Measurements from ENCODE around the gene KIF26B.

Gene KIF26B

GRCh38 chr1:245432228-245432875 is 277.6 kb downstream of the KIF26B start:
- Histone ChIP-seq H3K4me1 (ENCODE audit: control insufficient read depth, insufficient read depth, low read length) (no peaks in the 10 kb centered on the region), H3K36me3 (ENCODE audit: control insufficient read depth, insufficient read depth, low read length) (no peaks in the 10 kb centered on the region), H3K9me3 (ENCODE audit: control insufficient read depth, low read length) (no peaks in the 10 kb centered on the region), H3K4me3 (ENCODE audit: insufficient read depth, low read depth, low read length) (no peak overlapping the region), H3K27me3 (ENCODE audit: control insufficient read depth, insufficient read depth, low read length, poor library complexity, severe bottlenecking) (no peaks in the 10 kb centered on the region), H3K27ac (ENCODE audit: insufficient read depth, low read depth, low read length, poor library complexity, severe bottlenecking) (no peak overlapping the region)
- WGBS, 2 experiments: 94 to 97% methylated on average over 9 of the region's 9 CpGs

- Histone ChIP-seq H3K4me1 (ENCODE audit: control insufficient read depth, insufficient read depth, low read length) (no peaks in the 10 kb centered on the region), H3K27ac (ENCODE audit: insufficient read depth, low read depth, low read length, poor library complexity, severe bottlenecking) (no peak overlapping the region), H3K9me3 (ENCODE audit: control insufficient read depth, low read length) (no peaks in the 10 kb centered on the region), H3K36me3 (ENCODE audit: control insufficient read depth, insufficient read depth, low read length) (no peaks in the 10 kb centered on the region), H3K4me3 (ENCODE audit: insufficient read depth, low read depth, low read length) (no peak overlapping the region), H3K27me3 (ENCODE audit: control insufficient read depth, insufficient read depth, low read length, poor library complexity, severe bottlenecking) (no peaks in the 10 kb centered on the region)
- 41 to 50% methylated on average over 2 of the region's 2 CpGs for WGBS, 2 experiments
These were observed 278.8 kb downstream of the KIF26B start for GRCh38 chr1:245433561-245433960.

GRCh38 chr1:245434280-245434679 is 279.5 kb downstream of the KIF26B start:
- no peaks in the 10 kb centered on the region for H3K4me1 ChIP-seq (ENCODE audit: control insufficient read depth, insufficient read depth, low read length)
- H3K4me3 ChIP-seq (ENCODE audit: insufficient read depth, low read depth, low read length): no peak overlapping the region
- H3K27me3 ChIP-seq (ENCODE audit: control insufficient read depth, insufficient read depth, low read length, poor library complexity, severe bottlenecking): no peaks in the 10 kb centered on the region
- no peaks in the 10 kb centered on the region for H3K9me3 ChIP-seq (ENCODE audit: control insufficient read depth, low read length)
- H3K27ac ChIP-seq (ENCODE audit: insufficient read depth, low read depth, low read length, poor library complexity, severe bottlenecking): no peak overlapping the region
- no peaks in the 10 kb centered on the region for H3K36me3 ChIP-seq (ENCODE audit: control insufficient read depth, insufficient read depth, low read length)
- 90 to 95% methylated on average over 1 of the region's 1 CpG for WGBS, 2 experiments

- H3K4me1 ChIP-seq (ENCODE audit: control insufficient read depth, insufficient read depth, low read length): no peaks in the 10 kb centered on the region
- H3K4me3 ChIP-seq (ENCODE audit: insufficient read depth, low read depth, low read length): no peak overlapping the region
- no peak overlapping the region for H3K27ac ChIP-seq (ENCODE audit: insufficient read depth, low read depth, low read length, poor library complexity, severe bottlenecking)
- H3K27me3 ChIP-seq (ENCODE audit: control insufficient read depth, insufficient read depth, low read length, poor library complexity, severe bottlenecking): no peaks in the 10 kb centered on the region
- H3K9me3 ChIP-seq (ENCODE audit: control insufficient read depth, low read length): no peaks in the 10 kb centered on the region
- H3K36me3 ChIP-seq (ENCODE audit: control insufficient read depth, insufficient read depth, low read length): no peaks in the 10 kb centered on the region
- WGBS, 2 experiments: 92 to 97% methylated on average over 4 of the region's 4 CpGs
These were observed 281.6 kb downstream of the KIF26B start for GRCh38 chr1:245436407-245436806.

GRCh38 chr1:245437369-245438062 is 282.7 kb downstream of the KIF26B start:
- no peaks in the 10 kb centered on the region for H3K4me1 ChIP-seq (ENCODE audit: control insufficient read depth, insufficient read depth, low read length)
- H3K4me3 ChIP-seq (ENCODE audit: insufficient read depth, low read depth, low read length): no peak overlapping the region
- no peak overlapping the region for H3K27ac ChIP-seq (ENCODE audit: insufficient read depth, low read depth, low read length, poor library complexity, severe bottlenecking)
- no peaks in the 10 kb centered on the region for H3K36me3 ChIP-seq (ENCODE audit: control insufficient read depth, insufficient read depth, low read length)
- no peaks in the 10 kb centered on the region for H3K27me3 ChIP-seq (ENCODE audit: control insufficient read depth, insufficient read depth, low read length, poor library complexity, severe bottlenecking)
- WGBS, 2 experiments: 91 to 95% methylated on average over 5 to 6 of the region's 6 CpGs
- H3K9me3 ChIP-seq (ENCODE audit: control insufficient read depth, low read length): no peaks in the 10 kb centered on the region

- Histone ChIP-seq H3K9me3 (ENCODE audit: control insufficient read depth, low read length) (no peaks in the 10 kb centered on the region), H3K36me3 (ENCODE audit: control insufficient read depth, insufficient read depth, low read length) (no peaks in the 10 kb centered on the region), H3K4me1 (ENCODE audit: control insufficient read depth, insufficient read depth, low read length) (no peaks in the 10 kb centered on the region), H3K27ac (ENCODE audit: insufficient read depth, low read depth, low read length, poor library complexity, severe bottlenecking) (no peak overlapping the region), H3K4me3 (ENCODE audit: insufficient read depth, low read depth, low read length) (no peak overlapping the region), H3K27me3 (ENCODE audit: control insufficient read depth, insufficient read depth, low read length, poor library complexity, severe bottlenecking) (no peaks in the 10 kb centered on the region)
- 78 to 80% methylated on average over 7 of the region's 7 CpGs for WGBS, 2 experiments
These were observed 286.1 kb downstream of the KIF26B start for GRCh38 chr1:245440922-245441321.

- Histone ChIP-seq H3K4me3 (ENCODE audit: insufficient read depth, low read depth, low read length) (no peak overlapping the region), H3K27ac (ENCODE audit: insufficient read depth, low read depth, low read length, poor library complexity, severe bottlenecking) (no peak overlapping the region), H3K27me3 (ENCODE audit: control insufficient read depth, insufficient read depth, low read length, poor library complexity, severe bottlenecking) (no peaks in the 10 kb centered on the region), H3K9me3 (ENCODE audit: control insufficient read depth, low read length) (no peaks in the 10 kb centered on the region), H3K4me1 (ENCODE audit: control insufficient read depth, insufficient read depth, low read length) (no peaks in the 10 kb centered on the region), H3K36me3 (ENCODE audit: control insufficient read depth, insufficient read depth, low read length) (no peaks in the 10 kb centered on the region)
- WGBS, 2 experiments: 94 to 96% methylated on average over 6 of the region's 6 CpGs
These were observed 286.9 kb downstream of the KIF26B start for GRCh38 chr1:245441689-245442088.

- 88 to 89% methylated on average over 14 of the region's 14 CpGs for WGBS, 2 experiments
- H3K27ac ChIP-seq (ENCODE audit: insufficient read depth, low read depth, low read length, poor library complexity, severe bottlenecking): no peak overlapping the region
- peaks cover 4% of the 10 kb centered on the region for H3K4me1 ChIP-seq (ENCODE audit: control insufficient read depth, insufficient read depth, low read length)
- no peak overlapping the region for H3K4me3 ChIP-seq (ENCODE audit: insufficient read depth, low read depth, low read length)
- no peaks in the 10 kb centered on the region for H3K27me3 ChIP-seq (ENCODE audit: control insufficient read depth, insufficient read depth, low read length, poor library complexity, severe bottlenecking)
- no peaks in the 10 kb centered on the region for H3K36me3 ChIP-seq (ENCODE audit: control insufficient read depth, insufficient read depth, low read length)
- H3K9me3 ChIP-seq (ENCODE audit: control insufficient read depth, low read length): no peaks in the 10 kb centered on the region
These were observed 289.5 kb downstream of the KIF26B start for GRCh38 chr1:245444147-245444828.

- peaks cover 5% of the 10 kb centered on the region for H3K4me1 ChIP-seq (ENCODE audit: control insufficient read depth, insufficient read depth, low read length)
- H3K27me3 ChIP-seq (ENCODE audit: control insufficient read depth, insufficient read depth, low read length, poor library complexity, severe bottlenecking): no peaks in the 10 kb centered on the region
- no peaks in the 10 kb centered on the region for H3K36me3 ChIP-seq (ENCODE audit: control insufficient read depth, insufficient read depth, low read length)
- H3K27ac ChIP-seq (ENCODE audit: insufficient read depth, low read depth, low read length, poor library complexity, severe bottlenecking): no peak overlapping the region
- H3K4me3 ChIP-seq (ENCODE audit: insufficient read depth, low read depth, low read length): no peak overlapping the region
- no peaks in the 10 kb centered on the region for H3K9me3 ChIP-seq (ENCODE audit: control insufficient read depth, low read length)
- WGBS, 2 experiments: 93 to 95% methylated on average over 5 of the region's 5 CpGs
These were observed 290.2 kb downstream of the KIF26B start for GRCh38 chr1:245444945-245445344.

GRCh38 chr1:245448531-245448930 is 293.7 kb downstream of the KIF26B start:
- Histone ChIP-seq H3K4me3 (ENCODE audit: insufficient read depth, low read depth, low read length) (no peak overlapping the region), H3K9me3 (ENCODE audit: control insufficient read depth, low read length) (no peaks in the 10 kb centered on the region), H3K36me3 (ENCODE audit: control insufficient read depth, insufficient read depth, low read length) (no peaks in the 10 kb centered on the region), H3K4me1 (ENCODE audit: control insufficient read depth, insufficient read depth, low read length) (peaks cover 5% of the 10 kb centered on the region), H3K27me3 (ENCODE audit: control insufficient read depth, insufficient read depth, low read length, poor library complexity, severe bottlenecking) (no peaks in the 10 kb centered on the region), H3K27ac (ENCODE audit: insufficient read depth, low read depth, low read length, poor library complexity, severe bottlenecking) (no peak overlapping the region)
- 92 to 100% methylated on average over 1 of the region's 1 CpG for WGBS, 2 experiments
